Measurements from ENCODE around the gene AFAP1. TPM values are rescaled to one million over a fixed set of nuclear protein-coding genes. Genes with fewer than 3 reads are reported as not detected.

AFAP1 gene
- total RNA-seq, 2 experiments from 2014 or later: not detected

GRCh38 chr4:7765666-7766065 is 174.0 kb downstream of the AFAP1 start:
- Histone ChIP-seq H3K36me3 (ENCODE audit: insufficient read depth, low read length) (no peaks in the 10 kb centered on the region), H3K4me1 (ENCODE audit: insufficient read depth, low read length, poor library complexity, severe bottlenecking) (no peaks in the 10 kb centered on the region), H4K20me1 (ENCODE audit: insufficient read depth, low read length) (no peaks in the 10 kb centered on the region), H3K4me3 (ENCODE audit: low read depth, low read length, poor library complexity, severe bottlenecking) (no peak overlapping the region), H3K27ac (ENCODE audit: low read depth, low read length, poor library complexity, severe bottlenecking) (no peak overlapping the region), H3K9me2 (ENCODE audit: insufficient read depth, low read length) (no peaks in the 10 kb centered on the region), H3K79me2 (ENCODE audit: insufficient read depth, low read depth, low read length) (no peaks in the 10 kb centered on the region), H3K9me3 (ENCODE audit: low read length) (no peaks in the 10 kb centered on the region), H3K4me2 (ENCODE audit: low read length) (no peak overlapping the region), H2AFZ (ENCODE audit: low read length) (no peak overlapping the region)
- intact Hi-C loops (cut with micrococcal nuclease; ENCODE audit: unreplicated experiment): no loop called here
- DNase-seq (ENCODE audit: low spot score): no peak
- ChIA-PET POLR2A (interaction anchor here (1.1 kb wide), 1 partner anchor 12 kb away, joined by 3 read pairs; no protein-coding TSS in a partner anchor), CTCF (ENCODE audit: unreplicated experiment) (no interaction called here)
- BruUV-seq (replicated peaks): no TSS peak
- TF ChIP-seq CTCF (conservative IDR thresholded peaks at IDR 0.05; ENCODE audit: low read length) (no peak), EZH2phosphoT487 (IDR thresholded peaks at IDR 0.05; ENCODE audit: borderline replicate concordance, low read depth, low read length) (no peak)

GRCh38 chr4:7764466-7764865 is 175.2 kb downstream of the AFAP1 start:
- H3K4me1 ChIP-seq (ENCODE audit: insufficient read depth, low read length, poor library complexity, severe bottlenecking): peaks cover 2% of the 10 kb centered on the region
- ChIA-PET CTCF (ENCODE audit: unreplicated experiment) (no interaction called here), POLR2A (no interaction called here)
- no peak overlapping the region for H2AFZ ChIP-seq (ENCODE audit: low read length)
- no peak overlapping the region for H3K4me3 ChIP-seq (ENCODE audit: low read depth, low read length, poor library complexity, severe bottlenecking)
- H3K9me3 ChIP-seq (ENCODE audit: low read length): no peaks in the 10 kb centered on the region
- no peaks in the 10 kb centered on the region for H3K36me3 ChIP-seq (ENCODE audit: insufficient read depth, low read length)
- BruUV-seq (replicated peaks): no TSS peak
- H3K79me2 ChIP-seq (ENCODE audit: insufficient read depth, low read depth, low read length): no peaks in the 10 kb centered on the region
- intact Hi-C loops (cut with micrococcal nuclease; ENCODE audit: unreplicated experiment): no loop called here
- H4K20me1 ChIP-seq (ENCODE audit: insufficient read depth, low read length): no peaks in the 10 kb centered on the region
- no peak overlapping the region for H3K27ac ChIP-seq (ENCODE audit: low read depth, low read length, poor library complexity, severe bottlenecking)
- no peak for TF ChIP-seq EZH2phosphoT487 (IDR thresholded peaks at IDR 0.05; ENCODE audit: borderline replicate concordance, low read depth, low read length)
- TF ChIP-seq CTCF (conservative IDR thresholded peaks at IDR 0.05; ENCODE audit: low read length): no peak
- no peak for DNase-seq (ENCODE audit: low spot score)
- H3K9me2 ChIP-seq (ENCODE audit: insufficient read depth, low read length): no peaks in the 10 kb centered on the region
- H3K4me2 ChIP-seq (ENCODE audit: low read length): no peak overlapping the region

GRCh38 chr4:7763788-7764187 is 175.9 kb downstream of the AFAP1 start:
- Histone ChIP-seq H3K36me3 (ENCODE audit: insufficient read depth, low read length) (no peaks in the 10 kb centered on the region), H3K4me1 (ENCODE audit: insufficient read depth, low read length, poor library complexity, severe bottlenecking) (peaks cover 8% of the 10 kb centered on the region), H4K20me1 (ENCODE audit: insufficient read depth, low read length) (no peaks in the 10 kb centered on the region), H2AFZ (ENCODE audit: low read length) (no peak overlapping the region), H3K4me3 (ENCODE audit: low read depth, low read length, poor library complexity, severe bottlenecking) (no peak overlapping the region), H3K4me2 (ENCODE audit: low read length) (no peak overlapping the region), H3K27ac (ENCODE audit: low read depth, low read length, poor library complexity, severe bottlenecking) (no peak overlapping the region), H3K9me2 (ENCODE audit: insufficient read depth, low read length) (no peaks in the 10 kb centered on the region), H3K9me3 (ENCODE audit: low read length) (no peaks in the 10 kb centered on the region), H3K79me2 (ENCODE audit: insufficient read depth, low read depth, low read length) (no peaks in the 10 kb centered on the region)
- TF ChIP-seq EZH2phosphoT487 (IDR thresholded peaks at IDR 0.05; ENCODE audit: borderline replicate concordance, low read depth, low read length) (no peak), CTCF (conservative IDR thresholded peaks at IDR 0.05; ENCODE audit: low read length) (no peak)
- BruUV-seq (replicated peaks): no TSS peak
- intact Hi-C loops (cut with micrococcal nuclease; ENCODE audit: unreplicated experiment): no loop called here
- ChIA-PET POLR2A (no interaction called here), CTCF (ENCODE audit: unreplicated experiment) (no interaction called here)
- DNase-seq (ENCODE audit: low spot score): no peak
